GM21526 (cell line): ENCODE measurements around the gene MAD2L1.

Experiments used
- ATAC-seq: cut with Tn5 transposase; IDR thresholded peaks from one replicate; pipeline ENCODE4 v1.9.1; 2021; ENCODE audit warnings: moderate library complexity; ENCODE audit not compliant: unreplicated experiment, low FRiP score

MAD2L1 gene

GRCh38 chr4:120062663-120063195 is 3.9 kb downstream of the MAD2L1 start:
- ATAC-seq, result no peak

GRCh38 chr4:120059036-120059435 is 7.6 kb downstream of the MAD2L1 start:
- no peak for ATAC-seq

GRCh38 chr4:120057416-120057815 is 9.2 kb downstream of the MAD2L1 start:
- ATAC-seq, result no peak

GRCh38 chr4:120056246-120056645 is 10.4 kb downstream of the MAD2L1 start:
- no peak for ATAC-seq

GRCh38 chr4:120055795-120056194 is 10.9 kb downstream of the MAD2L1 start:
- ATAC-seq, result no peak

- ATAC-seq, result no peak
Observed at GRCh38 chr4:120055162-120055561, 11.5 kb downstream of the MAD2L1 start.

GRCh38 chr4:120053911-120054310 is 12.7 kb downstream of the MAD2L1 start:
- ATAC-seq, result peak; percentile 65

GRCh38 chr4:120052856-120053255 is 13.8 kb downstream of the MAD2L1 start:
- ATAC-seq, result no peak

- no peak for ATAC-seq
Observed at GRCh38 chr4:120051253-120051652, 15.4 kb downstream of the MAD2L1 start.

GRCh38 chr4:120049732-120050494 is 16.7 kb downstream of the MAD2L1 start:
- peak; percentile 91 for ATAC-seq

- ATAC-seq, result no peak
Observed at GRCh38 chr4:120043828-120044227, 22.8 kb downstream of the MAD2L1 start.

- no peak for ATAC-seq
Observed at GRCh38 chr4:120037411-120037810, 29.2 kb downstream of the MAD2L1 start.

GRCh38 chr4:120034913-120035312 is 31.7 kb downstream of the MAD2L1 start:
- no peak for ATAC-seq

- no peak for ATAC-seq
Observed at GRCh38 chr4:120026853-120027252, 39.8 kb downstream of the MAD2L1 start.

- ATAC-seq, result no peak
Observed at GRCh38 chr4:120025516-120025915, 41.1 kb downstream of the MAD2L1 start.

GRCh38 chr4:120018786-120019185 is 47.9 kb downstream of the MAD2L1 start:
- no peak for ATAC-seq

GRCh38 chr4:120017939-120018692 is 48.5 kb downstream of the MAD2L1 start:
- ATAC-seq, result no peak

- ATAC-seq, result no peak
Observed at GRCh38 chr4:120011725-120012124, 54.9 kb downstream of the MAD2L1 start.

GRCh38 chr4:120010646-120011045 is 56.0 kb downstream of the MAD2L1 start:
- no peak for ATAC-seq

GRCh38 chr4:120009731-120010130 is 56.9 kb downstream of the MAD2L1 start:
- ATAC-seq, result no peak

GRCh38 chr4:120008957-120009356 is 57.7 kb downstream of the MAD2L1 start:
- ATAC-seq, result no peak
